AG09309 (cell line): ENCODE data around the gene TNS1.

Source experiments
- DNase-seq: peaks from one replicate; pipeline ENCODE4 v3.0.0-alpha.2; 2010; ENCODE audit warnings: low read depth
- H3K4me3 ChIP-seq: 2 replicates; pipeline ENCODE4 v1.5.1; 2011; ENCODE audit warnings: mild to moderate bottlenecking, low read depth, low read length, moderate library complexity; ENCODE audit not compliant: control insufficient read depth
- CTCF ChIP-seq: IDR thresholded peaks from 2 replicates; pipeline ENCODE4 v1.5.1; 2011; ENCODE audit warnings: mild to moderate bottlenecking, low read depth, low read length, inconsistent platforms; ENCODE audit not compliant: insufficient read depth, control insufficient read depth; ENCODE audit errors: missing control alignments

TNS1 gene

GRCh38 chr2:217893440-217893839 lies 109.4 kb downstream of the TNS1 start:
- TF ChIP-seq CTCF, result no peak
- DNase-seq, result no peak
- H3K4me3 ChIP-seq, result no peak overlapping the region

- H3K4me3 ChIP-seq, result no peak overlapping the region
- DNase-seq, result no peak
- TF ChIP-seq CTCF, result no peak
Observed at GRCh38 chr2:217892560-217892959, 110.2 kb downstream of the TNS1 start.

GRCh38 chr2:217890445-217890844 lies 112.3 kb downstream of the TNS1 start:
- peak; percentile 44 for TF ChIP-seq CTCF
- DNase-seq, result peak; percentile 91
- no peak overlapping the region for H3K4me3 ChIP-seq

- no peak for TF ChIP-seq CTCF
- DNase-seq, result no peak
- H3K4me3 ChIP-seq, result no peak overlapping the region
Observed at GRCh38 chr2:217889656-217890055, 113.1 kb downstream of the TNS1 start.

- no peak for DNase-seq
- no peak overlapping the region for H3K4me3 ChIP-seq
- TF ChIP-seq CTCF, result no peak
Observed at GRCh38 chr2:217887841-217888701, 114.7 kb downstream of the TNS1 start.

GRCh38 chr2:217886720-217887309 lies 116.0 kb downstream of the TNS1 start:
- peak; percentile 77 for TF ChIP-seq CTCF
- no peak overlapping the region for H3K4me3 ChIP-seq
- DNase-seq, result no peak

- H3K4me3 ChIP-seq, result no peak overlapping the region
- DNase-seq, result no peak
- TF ChIP-seq CTCF, result no peak
Observed at GRCh38 chr2:217886091-217886490, 116.7 kb downstream of the TNS1 start.
